GM19240 (cell line): ENCODE measurements around the gene KYNU.
A peak's percentile ranks its signal among the peaks of the same experiment; 100 is the strongest.
"Not testable (repeated sequence)": the region's sequence is repeated elsewhere in the genome, so short reads cannot be mapped to it uniquely, and the experiment has no call there.

Source experiments
- DNase-seq: peaks from one replicate; pipeline ENCODE4 v3.0.0; 2011; ENCODE audit warnings: low spot score; ENCODE audit not compliant: insufficient read length

The KYNU gene

GRCh38 chr2:142871396-142871795, 6.1 kb upstream of the KYNU start:
- DNase-seq, result no peak

GRCh38 chr2:142872882-142873724, 4.4 kb upstream of the KYNU start:
- no peak for DNase-seq

- DNase-seq, result no peak
These were observed 3.6 kb upstream of the KYNU start for GRCh38 chr2:142873831-142874287.

GRCh38 chr2:142874293-142874814, 3.1 kb upstream of the KYNU start:
- no peak for DNase-seq

- DNase-seq, result no peak
These were observed 2.5 kb upstream of the KYNU start for GRCh38 chr2:142875010-142875409.

GRCh38 chr2:142875652-142876051, 1.8 kb upstream of the KYNU start:
- no peak for DNase-seq

GRCh38 chr2:142876423-142876822, 1.0 kb upstream of the KYNU start:
- no peak for DNase-seq

GRCh38 chr2:142878031-142878678, 691 bp downstream of the KYNU start:
- no peak for DNase-seq

- no peak for DNase-seq
These were observed 1.7 kb downstream of the KYNU start for GRCh38 chr2:142879151-142879550.

DNA sequence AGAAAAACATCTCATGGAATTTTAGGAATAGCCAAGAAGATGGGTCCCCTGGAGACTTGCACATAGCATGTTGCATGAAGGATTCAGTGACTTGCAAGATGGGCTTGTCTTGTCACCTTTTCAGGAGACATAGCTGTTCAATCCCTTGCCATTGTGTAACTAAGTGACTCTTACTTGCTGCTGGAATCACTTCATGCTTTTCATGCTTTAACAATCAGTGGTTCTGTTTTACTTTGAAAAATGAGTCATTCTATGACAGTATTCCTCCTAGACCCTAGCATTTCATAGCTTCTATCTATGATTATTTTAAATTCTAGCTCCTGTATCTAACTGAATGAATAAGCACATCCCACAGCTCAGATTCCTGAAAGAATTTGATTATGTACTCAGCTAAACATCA, 2.8 kb downstream of the KYNU start:
- no peak for DNase-seq

GRCh38 chr2:142881619-142882018, 4.2 kb downstream of the KYNU start:
- no peak for DNase-seq

DNA sequence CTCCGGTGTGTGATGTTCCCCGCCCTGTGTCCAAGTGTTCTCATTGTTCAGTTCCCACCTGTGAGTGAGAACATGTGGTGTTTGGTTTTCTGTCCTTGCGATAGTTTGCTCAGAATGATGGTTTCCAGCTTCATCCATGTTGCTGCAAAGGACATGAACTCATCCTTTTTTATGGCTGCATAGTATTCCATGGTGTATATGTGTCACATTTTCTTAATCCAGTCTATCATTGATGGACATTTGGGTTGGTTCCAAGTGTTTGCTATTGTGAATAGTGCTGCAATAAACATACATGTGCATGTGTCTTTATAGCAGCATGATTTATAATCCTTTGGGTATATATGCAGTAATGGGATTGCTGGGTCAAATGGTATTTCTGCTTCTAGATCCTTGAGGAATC, 5.0 kb downstream of the KYNU start:
- DNase-seq, result not testable (repeated sequence)

DNA sequence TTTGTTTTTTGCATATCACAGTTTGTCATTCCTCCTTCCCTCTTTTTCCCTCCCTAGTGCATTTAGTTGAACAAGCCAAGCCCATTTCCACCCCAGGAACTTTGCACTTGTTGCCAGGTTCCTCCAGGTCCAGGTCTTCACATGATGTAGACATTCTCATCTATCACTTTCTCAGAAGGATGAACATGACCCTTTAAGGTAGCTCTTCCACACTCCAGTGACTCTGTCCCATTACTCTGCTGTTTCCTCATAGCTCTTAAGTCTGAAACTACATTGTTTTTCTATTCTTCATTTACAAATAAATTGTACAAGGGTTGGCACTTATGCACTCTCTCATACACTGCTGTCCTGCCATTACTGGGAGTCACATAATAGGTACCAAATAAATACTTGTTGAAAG, 6.1 kb downstream of the KYNU start:
- DNase-seq, result no peak

DNA sequence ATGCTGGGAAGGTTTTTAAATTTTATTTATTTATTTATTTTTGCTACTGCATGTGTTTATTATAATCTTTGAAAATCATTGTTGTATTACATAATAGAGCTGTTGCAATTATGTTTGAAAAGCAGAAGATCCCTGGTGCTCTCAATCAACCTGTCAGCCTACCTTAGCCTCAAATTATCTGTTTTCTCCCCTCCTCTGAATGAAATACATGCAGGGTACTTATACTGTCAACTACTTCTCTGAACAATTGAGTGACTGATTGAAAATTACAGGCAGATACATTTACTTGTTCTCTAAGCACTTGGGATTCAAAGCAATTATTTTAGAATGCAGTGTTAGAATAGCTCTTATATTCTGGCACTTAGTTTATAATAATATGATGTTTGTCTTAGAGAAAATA, 8.1 kb downstream of the KYNU start:
- DNase-seq, result no peak

DNA sequence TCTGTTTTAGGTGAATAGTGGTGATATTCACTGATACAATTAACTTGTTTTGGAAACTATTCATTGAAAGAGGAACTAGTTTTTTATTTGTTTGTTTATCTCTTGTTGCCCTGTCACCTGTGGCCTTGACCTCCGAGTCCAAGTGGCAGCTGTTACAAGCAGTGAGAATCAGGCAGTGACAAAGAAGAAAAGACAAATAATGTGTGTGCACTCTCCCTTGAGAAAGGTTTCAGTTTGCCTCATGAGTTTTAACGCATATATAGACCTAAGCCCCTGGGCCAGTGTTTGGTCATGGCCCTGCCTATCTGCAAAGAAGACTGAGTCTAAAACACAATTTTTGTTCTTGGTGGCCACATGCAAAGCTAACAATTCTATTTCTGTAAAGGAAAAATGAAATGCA, 15.3 kb downstream of the KYNU start:
- peak; percentile 33 for DNase-seq

GRCh38 chr2:142893241-142893640, 15.8 kb downstream of the KYNU start:
- no peak for DNase-seq

- DNase-seq, result no peak
These were observed 20.3 kb downstream of the KYNU start for GRCh38 chr2:142897807-142898206.

GRCh38 chr2:142900327-142900726, 22.9 kb downstream of the KYNU start:
- not testable (repeated sequence) for DNase-seq

GRCh38 chr2:142901780-142902179, 24.3 kb downstream of the KYNU start:
- DNase-seq, result no peak

DNA sequence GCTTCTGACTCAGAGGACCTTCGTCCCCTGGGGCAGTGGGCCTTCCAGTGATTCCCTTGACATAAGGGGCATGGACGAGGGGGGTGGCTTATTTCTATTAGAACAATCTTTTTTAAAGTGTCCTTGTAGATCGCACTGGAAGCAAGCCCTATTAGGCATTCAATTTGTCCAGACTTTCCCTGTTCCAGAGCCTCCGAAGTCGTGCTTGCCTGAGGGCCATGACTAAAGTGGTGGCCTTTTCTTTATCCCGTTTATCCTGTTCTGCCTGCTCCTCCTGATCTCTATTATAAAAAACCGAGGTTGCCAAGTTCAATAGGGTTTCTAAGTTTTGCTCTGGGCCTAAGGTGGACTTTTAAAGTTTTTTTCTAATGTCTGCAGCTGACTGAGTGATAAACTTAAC, 26.3 kb downstream of the KYNU start:
- DNase-seq, result not testable (repeated sequence)

DNA sequence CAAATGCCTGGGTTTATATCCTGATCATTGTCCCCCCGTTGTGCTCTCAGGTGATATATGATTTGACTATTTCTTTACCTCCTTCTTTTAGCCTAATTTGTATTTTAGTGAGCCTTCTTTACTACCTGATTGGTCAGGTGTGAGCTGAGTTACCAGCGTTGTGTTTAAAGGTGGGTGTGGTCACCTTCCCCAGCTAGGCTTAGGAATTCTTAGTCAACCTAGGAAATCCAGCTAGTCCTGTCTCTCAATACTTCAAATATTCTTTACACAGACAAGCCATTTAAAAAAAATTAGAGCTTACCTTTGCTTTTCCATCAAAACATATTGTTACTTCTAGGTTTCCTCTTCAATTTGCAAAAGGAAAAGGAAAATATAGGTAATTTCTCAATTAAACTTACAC, 30.2 kb downstream of the KYNU start:
- DNase-seq, result no peak

GRCh38 chr2:142914507-142915313, 37.2 kb downstream of the KYNU start:
- DNase-seq, result no peak
